H9 (cell line): ENCODE results near the gene IZUMO4. TPM values are rescaled to one million over a fixed set of nuclear protein-coding genes. Genes with fewer than 3 reads are reported as not detected.
A peak's percentile ranks its signal among the peaks of the same experiment; 100 is the strongest.

Experiments used
- DNase-seq: peaks from one replicate; pipeline ENCODE4 v3.0.0-alpha.2; 2017
- H2AFZ ChIP-seq: one replicate; pipeline ENCODE4 v1.6.1; 2013; ENCODE audit warnings: mild to moderate bottlenecking, low read length, control low read depth, moderate library complexity
- H2AK5ac ChIP-seq: 2 replicates; pipeline ENCODE4 v1.6.1; 2013; ENCODE audit warnings: low read length, control low read depth, mixed read lengths; ENCODE audit not compliant: insufficient read length
- H2BK120ac ChIP-seq: one replicate; pipeline ENCODE4 v1.6.1; 2013; ENCODE audit warnings: low read depth, mild to moderate bottlenecking, low read length, control low read depth, inconsistent platforms; ENCODE audit not compliant: poor library complexity, severe bottlenecking
- H2BK12ac ChIP-seq: 2 replicates; pipeline ENCODE4 v1.6.1; 2013; ENCODE audit warnings: low read length, control low read depth, mixed read lengths, low read depth; ENCODE audit not compliant: insufficient read length
- H2BK15ac ChIP-seq: 2 replicates; pipeline ENCODE4 v1.6.1; 2013; ENCODE audit warnings: low read depth, low read length, control low read depth
- H2BK20ac ChIP-seq: one replicate; pipeline ENCODE4 v1.6.1; 2013; ENCODE audit warnings: low read depth, mild to moderate bottlenecking, low read length, control low read depth, inconsistent platforms; ENCODE audit not compliant: poor library complexity, severe bottlenecking
- H2BK5ac ChIP-seq: 2 replicates; pipeline ENCODE4 v1.6.1; 2013; ENCODE audit warnings: low read length, control low read depth, mixed read lengths; ENCODE audit not compliant: insufficient read length
- H3K14ac ChIP-seq: 2 replicates; pipeline ENCODE4 v1.6.1; 2013; ENCODE audit warnings: low read length, control low read depth; ENCODE audit not compliant: insufficient read depth
- H3K18ac ChIP-seq: 2 replicates; pipeline ENCODE4 v1.6.1; 2013; ENCODE audit warnings: low read depth, mild to moderate bottlenecking, mixed read lengths, low read length, control low read depth; ENCODE audit not compliant: insufficient read length
- H3K23ac ChIP-seq: 2 replicates; pipeline ENCODE4 v1.6.1; 2013; ENCODE audit warnings: low read length, control low read depth, mixed read lengths, low read depth; ENCODE audit not compliant: insufficient read length
- H3K23me2 ChIP-seq: 2 replicates; pipeline ENCODE4 v1.6.1; 2013; ENCODE audit warnings: low read depth, mild to moderate bottlenecking, mixed read lengths, low read length, control low read depth; ENCODE audit not compliant: insufficient read length, poor library complexity, severe bottlenecking
- H3K27ac ChIP-seq: 2 replicates; pipeline ENCODE4 v1.5.1; 2013; ENCODE audit warnings: low read length, control low read depth, mixed read lengths, low read depth; ENCODE audit not compliant: insufficient read length
- H3K27me3 ChIP-seq: 2 replicates; pipeline ENCODE4 v1.6.1; 2013; ENCODE audit warnings: low read length, control low read depth, inconsistent platforms; ENCODE audit not compliant: insufficient read depth
- H3K4ac ChIP-seq: 2 replicates; pipeline ENCODE4 v1.6.1; 2013; ENCODE audit warnings: low read depth, mild to moderate bottlenecking, control low read depth, inconsistent platforms, low read length, moderate library complexity
- H3K4me1 ChIP-seq: 2 replicates; pipeline ENCODE4 v1.6.1; 2013; ENCODE audit warnings: low read length, control low read depth, inconsistent platforms; ENCODE audit not compliant: insufficient read depth
- H3K4me2 ChIP-seq: 2 replicates; pipeline ENCODE4 v1.6.1; 2013; ENCODE audit warnings: low read length, control low read depth, mixed read lengths; ENCODE audit not compliant: insufficient read length, insufficient read depth
- H3K56ac ChIP-seq: 2 replicates; pipeline ENCODE4 v1.6.1; 2013; ENCODE audit warnings: low read depth, mild to moderate bottlenecking, mixed read lengths, low read length, control low read depth; ENCODE audit not compliant: insufficient read length
- H3K79me1 ChIP-seq: 2 replicates; pipeline ENCODE4 v1.6.1; 2013; ENCODE audit warnings: low read depth, mild to moderate bottlenecking, moderate library complexity, low read length, control low read depth, inconsistent platforms; ENCODE audit not compliant: insufficient read depth, poor library complexity, severe bottlenecking
- H3K79me2 ChIP-seq: 2 replicates; pipeline ENCODE4 v1.6.1; 2013; ENCODE audit warnings: low read length, control low read depth, inconsistent platforms; ENCODE audit not compliant: insufficient read depth
- H3K9ac ChIP-seq: 2 replicates; pipeline ENCODE4 v1.6.1; 2013; ENCODE audit warnings: low read length, control low read depth, mixed read lengths; ENCODE audit not compliant: insufficient read length; ENCODE audit errors: extremely low read depth
- H3K9me3 ChIP-seq: one replicate; pipeline ENCODE4 v1.6.1; 2013; ENCODE audit warnings: low read depth, low read length, inconsistent platforms; ENCODE audit not compliant: control insufficient read depth
- H3T11ph ChIP-seq: one replicate; pipeline ENCODE4 v1.6.1; 2013; ENCODE audit warnings: mild to moderate bottlenecking, low read length, control low read depth, inconsistent platforms
- H4K20me1 ChIP-seq: one replicate; pipeline ENCODE4 v1.6.1; 2013; ENCODE audit not compliant: control insufficient read depth, insufficient read length, insufficient read depth
- H4K5ac ChIP-seq: 2 replicates; pipeline ENCODE4 v1.6.1; 2013; ENCODE audit warnings: low read depth, mild to moderate bottlenecking, mixed read lengths, low read length, control low read depth; ENCODE audit not compliant: insufficient read length
- H4K8ac ChIP-seq: replicated peaks from 2 replicates; pipeline ENCODE4 v1.6.1; 2013; ENCODE audit warnings: low read length, control low read depth, mixed read lengths, low read depth; ENCODE audit not compliant: insufficient read length
- H4K91ac ChIP-seq: 2 replicates; pipeline ENCODE4 v1.6.1; 2013; ENCODE audit warnings: low read depth, mild to moderate bottlenecking, moderate library complexity, mixed read lengths, low read length, control low read depth; ENCODE audit not compliant: insufficient read length
- H3K27ac Mint-ChIP-seq, 3 experiments: 2 replicates in 2 of 3; 3 replicates in 1 of 3; pipeline ENCODE4 v1.8.0; 2020 to 2021; ENCODE audit warnings: mixed read lengths in 3 of 3, mild to moderate bottlenecking in 1 of 3, moderate library complexity in 1 of 3
- H3K27me3 Mint-ChIP-seq: 2 replicates; pipeline ENCODE4 v1.8.0; 2021; ENCODE audit warnings: low read depth, mild to moderate bottlenecking, moderate library complexity, mixed read lengths
- H3K36me3 Mint-ChIP-seq, 3 experiments: 2 replicates in 2 of 3; 3 replicates in 1 of 3; pipeline ENCODE4 v1.8.0; 2020 to 2021; ENCODE audit warnings: low read depth in 3 of 3, mixed read lengths in 3 of 3; ENCODE audit not compliant: insufficient read depth in 1 of 3
- H3K4me1 Mint-ChIP-seq, 2 experiments: 2 replicates each; pipeline ENCODE4 v1.8.0; 2020; ENCODE audit warnings: mixed read lengths in 2 of 2
- H3K4me3 Mint-ChIP-seq, 2 experiments: 2 replicates in 1 of 2; 3 replicates in 1 of 2; pipeline ENCODE4 v1.8.0; 2020 to 2021; ENCODE audit warnings: mild to moderate bottlenecking in 2 of 2, mixed read lengths in 2 of 2, moderate library complexity in 1 of 2
- H3K9me3 Mint-ChIP-seq, 2 experiments: 2 replicates in 1 of 2; 3 replicates in 1 of 2; pipeline ENCODE4 v1.8.0; 2020; ENCODE audit warnings: mild to moderate bottlenecking in 2 of 2, mixed read lengths in 2 of 2, moderate library complexity in 1 of 2
- WGBS: extraction: QIAGEN DNeasy Blood & Tissue Kit; methylation state at CpG from one replicate; pipeline ENCODE4 v1.1.7; 2013; ENCODE audit warnings: missing lambda C conversion rate, low lambda C conversion rate, mixed read lengths; ENCODE audit not compliant: insufficient read length; ENCODE audit errors: extremely low coverage; 5-methylcytosine and 5-hydroxymethylcytosine counted together
- total RNA-seq: library from RNA; stranded (reverse); gene quantifications from 2 replicates; pipeline ENCODE4 v1.2.1, GENCODE V29; 2021
- TF ChIP-seq, protein P1 (sequence below): fragments of 200-600 bp; sonication (generic); conservative IDR thresholded peaks from 3 replicates; pipeline ENCODE4 v1.8.0; 2021; ENCODE audit warnings: antibody characterized with exemption, mild to moderate bottlenecking

The IZUMO4 gene
- total RNA-seq, 1 experiment from 2014 or later, result 2.1 TPM

DNA sequence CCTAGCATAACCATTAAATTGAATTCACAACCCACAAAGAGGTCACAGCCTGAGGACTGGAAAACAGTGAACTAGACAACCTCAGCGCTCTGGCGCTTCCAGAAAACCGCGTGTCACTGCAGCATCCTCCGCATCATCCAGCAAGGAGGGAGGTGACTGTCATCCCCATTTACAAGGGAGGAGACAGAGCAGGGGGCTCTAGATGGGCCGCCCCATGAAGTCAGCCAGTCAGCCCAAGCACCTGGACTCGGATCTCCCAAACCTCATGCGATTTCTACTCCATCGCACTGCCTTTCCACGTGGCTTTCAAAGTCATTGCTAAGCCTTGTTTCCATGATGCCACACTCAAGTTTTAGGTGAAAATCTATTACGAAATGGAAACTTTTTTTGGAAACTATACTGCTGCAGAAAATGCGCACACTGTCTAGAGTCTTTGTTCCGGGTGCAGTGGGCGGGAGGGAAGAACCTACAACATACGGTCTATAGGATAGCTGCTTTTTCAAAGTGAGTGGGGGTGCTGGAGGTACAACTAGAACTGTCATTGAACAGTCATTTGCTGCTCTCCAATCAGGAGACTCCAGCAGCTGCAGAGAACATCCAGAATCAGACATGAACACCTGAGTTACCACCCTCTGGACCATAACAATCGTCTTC lies 51.9 kb downstream of the IZUMO4 start:
- H3K79me1 ChIP-seq, result peaks cover 6% of the 10 kb centered on the region
- no peak overlapping the region for H3T11ph ChIP-seq
- H4K5ac ChIP-seq, result no peak overlapping the region
- no peak overlapping the region for H3K4ac ChIP-seq
- no peak overlapping the region for H3K56ac ChIP-seq
- H3K4me2 ChIP-seq, result no peak overlapping the region
- H3K27ac ChIP-seq, result no peak overlapping the region
- H3K79me2 ChIP-seq, result peaks cover 61% of the 10 kb centered on the region; the same call in 1 of the 2 replicates
- H3K27me3 ChIP-seq, result no peaks in the 10 kb centered on the region
- H3K18ac ChIP-seq, result no peak overlapping the region
- no peak overlapping the region for H2BK20ac ChIP-seq
- WGBS, result no CpG with 5 or more reads among the region's 16 CpGs
- H4K91ac ChIP-seq, result no peak overlapping the region
- no peak overlapping the region for H2BK120ac ChIP-seq
- no peak for DNase-seq
- no peaks in the 10 kb centered on the region for H3K27me3 Mint-ChIP-seq
- peak overlapping the region in 1 of 3 experiments; percentile 55; a peak in 1 of 7 replicates for H3K27ac Mint-ChIP-seq
- no peak overlapping the region for H2AFZ ChIP-seq
- no peaks in the 10 kb centered on the region for H3K9me3 Mint-ChIP-seq
- TF ChIP-seq, protein P1, sequence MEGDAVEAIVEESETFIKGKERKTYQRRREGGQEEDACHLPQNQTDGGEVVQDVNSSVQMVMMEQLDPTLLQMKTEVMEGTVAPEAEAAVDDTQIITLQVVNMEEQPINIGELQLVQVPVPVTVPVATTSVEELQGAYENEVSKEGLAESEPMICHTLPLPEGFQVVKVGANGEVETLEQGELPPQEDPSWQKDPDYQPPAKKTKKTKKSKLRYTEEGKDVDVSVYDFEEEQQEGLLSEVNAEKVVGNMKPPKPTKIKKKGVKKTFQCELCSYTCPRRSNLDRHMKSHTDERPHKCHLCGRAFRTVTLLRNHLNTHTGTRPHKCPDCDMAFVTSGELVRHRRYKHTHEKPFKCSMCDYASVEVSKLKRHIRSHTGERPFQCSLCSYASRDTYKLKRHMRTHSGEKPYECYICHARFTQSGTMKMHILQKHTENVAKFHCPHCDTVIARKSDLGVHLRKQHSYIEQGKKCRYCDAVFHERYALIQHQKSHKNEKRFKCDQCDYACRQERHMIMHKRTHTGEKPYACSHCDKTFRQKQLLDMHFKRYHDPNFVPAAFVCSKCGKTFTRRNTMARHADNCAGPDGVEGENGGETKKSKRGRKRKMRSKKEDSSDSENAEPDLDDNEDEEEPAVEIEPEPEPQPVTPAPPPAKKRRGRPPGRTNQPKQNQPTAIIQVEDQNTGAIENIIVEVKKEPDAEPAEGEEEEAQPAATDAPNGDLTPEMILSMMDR, result no peak
- no peak overlapping the region for H3K23ac ChIP-seq
- H2AK5ac ChIP-seq, result no peak overlapping the region
- H4K20me1 ChIP-seq, result peaks cover 2% of the 10 kb centered on the region
- peaks cover 30 to 31% of the 10 kb centered on the region in 2 experiments for H3K4me1 Mint-ChIP-seq
- H3K23me2 ChIP-seq, result peaks cover 8% of the 10 kb centered on the region
- no peaks in the 10 kb centered on the region for H3K9me3 ChIP-seq
- no peak overlapping the region for H4K8ac ChIP-seq
- no peak overlapping the region for H2BK15ac ChIP-seq
- H2BK5ac ChIP-seq, result no peak overlapping the region
- H3K9ac ChIP-seq, result no peak overlapping the region
- H3K14ac ChIP-seq, result no peak overlapping the region
- H2BK12ac ChIP-seq, result no peak overlapping the region
- H3K36me3 Mint-ChIP-seq, result peaks cover 1 to 28% (median 19%) of the 10 kb centered on the region in 3 experiments; a peak in 6 of 7 replicates
- H3K4me3 Mint-ChIP-seq, result peak overlapping the region; percentile 86 to 93; a peak in 3 of 5 replicates
- no peaks in the 10 kb centered on the region for H3K4me1 ChIP-seq

Other genes with a start within 250 kb of the IZUMO4 start
- gene REXO1, start 248.4 kb upstream of the IZUMO4 start, total RNA-seq, result 45.6 and 56.8 TPM in 2 replicates
- gene KLF16, start 233.3 kb upstream of the IZUMO4 start, total RNA-seq, result 66.5 and 66.8 TPM in 2 replicates
- 47.5 and 50.3 TPM in 2 replicates for gene ABHD17A, start 211.4 kb upstream of the IZUMO4 start, total RNA-seq
- 12.2 and 12.9 TPM in 2 replicates for gene ADAT3, start 191.5 kb upstream of the IZUMO4 start, total RNA-seq
- 65.0 and 69.0 TPM in 2 replicates for gene SCAMP4, start 191.5 kb upstream of the IZUMO4 start, total RNA-seq
- gene CSNK1G2, start 155.7 kb upstream of the IZUMO4 start, total RNA-seq, result 96.6 and 100.0 TPM in 2 replicates
- gene BTBD2, start 81.2 kb upstream of the IZUMO4 start, total RNA-seq, result 110 and 113 TPM in 2 replicates
- 153 and 154 TPM in 2 replicates for gene MKNK2, start 45.7 kb upstream of the IZUMO4 start, total RNA-seq
- gene MOB3A, start 589 bp upstream of the IZUMO4 start, total RNA-seq, result 11.5 and 13.3 TPM in 2 replicates
- 142 and 147 TPM in 2 replicates for gene AP3D1, start 54.7 kb downstream of the IZUMO4 start, total RNA-seq
- 78.5 and 81.6 TPM in 2 replicates for gene DOT1L, start 67.0 kb downstream of the IZUMO4 start, total RNA-seq
- 139 and 148 TPM in 2 replicates for gene PLEKHJ1, start 139.4 kb downstream of the IZUMO4 start, total RNA-seq
- gene SF3A2, start 139.9 kb downstream of the IZUMO4 start, total RNA-seq, result 166 and 167 TPM in 2 replicates
- 70.2 and 70.7 TPM in 2 replicates for gene AMH, start 152.4 kb downstream of the IZUMO4 start, total RNA-seq
- gene JSRP1, start 159.5 kb downstream of the IZUMO4 start, total RNA-seq, result 0.90 and 1.1 TPM in 2 replicates
- not detected in 2 replicates for gene PEAK3, start 185.3 kb downstream of the IZUMO4 start, total RNA-seq
- 0.28 and 0.61 TPM in 2 replicates for gene LINGO3, start 211.2 kb downstream of the IZUMO4 start, total RNA-seq
- 187 and 202 TPM in 2 replicates for gene LSM7, start 231.7 kb downstream of the IZUMO4 start, total RNA-seq
- 69.4 and 73.7 TPM in 2 replicates for gene SPPL2B, start 231.8 kb downstream of the IZUMO4 start, total RNA-seq